ENCODE data around the gene ZKSCAN2. TPM values are rescaled to one million over a fixed set of nuclear protein-coding genes. Genes with fewer than 3 reads are reported as not detected.

Gene ZKSCAN2
- total RNA-seq, 1 donor = 7.3 TPM

DNA sequence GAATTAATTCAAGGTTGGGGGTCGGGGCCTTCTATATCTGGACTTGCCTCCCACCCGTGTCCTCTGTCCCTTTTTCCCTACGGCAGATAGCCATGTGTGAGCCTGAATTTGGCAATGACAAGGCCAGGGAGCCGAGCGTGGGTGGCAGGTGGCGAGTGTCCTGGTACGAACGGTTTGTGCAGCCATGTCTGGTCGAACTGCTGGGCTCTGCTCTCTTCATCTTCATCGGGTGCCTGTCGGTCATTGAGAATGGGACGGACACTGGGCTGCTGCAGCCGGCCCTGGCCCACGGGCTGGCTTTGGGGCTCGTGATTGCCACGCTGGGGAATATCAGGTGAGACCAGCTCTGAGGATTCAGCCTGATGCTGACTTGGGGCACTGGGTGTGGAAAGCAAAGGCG, 40.5 kb downstream of the ZKSCAN2 start:
- TF ChIP-seq, protein P1, sequence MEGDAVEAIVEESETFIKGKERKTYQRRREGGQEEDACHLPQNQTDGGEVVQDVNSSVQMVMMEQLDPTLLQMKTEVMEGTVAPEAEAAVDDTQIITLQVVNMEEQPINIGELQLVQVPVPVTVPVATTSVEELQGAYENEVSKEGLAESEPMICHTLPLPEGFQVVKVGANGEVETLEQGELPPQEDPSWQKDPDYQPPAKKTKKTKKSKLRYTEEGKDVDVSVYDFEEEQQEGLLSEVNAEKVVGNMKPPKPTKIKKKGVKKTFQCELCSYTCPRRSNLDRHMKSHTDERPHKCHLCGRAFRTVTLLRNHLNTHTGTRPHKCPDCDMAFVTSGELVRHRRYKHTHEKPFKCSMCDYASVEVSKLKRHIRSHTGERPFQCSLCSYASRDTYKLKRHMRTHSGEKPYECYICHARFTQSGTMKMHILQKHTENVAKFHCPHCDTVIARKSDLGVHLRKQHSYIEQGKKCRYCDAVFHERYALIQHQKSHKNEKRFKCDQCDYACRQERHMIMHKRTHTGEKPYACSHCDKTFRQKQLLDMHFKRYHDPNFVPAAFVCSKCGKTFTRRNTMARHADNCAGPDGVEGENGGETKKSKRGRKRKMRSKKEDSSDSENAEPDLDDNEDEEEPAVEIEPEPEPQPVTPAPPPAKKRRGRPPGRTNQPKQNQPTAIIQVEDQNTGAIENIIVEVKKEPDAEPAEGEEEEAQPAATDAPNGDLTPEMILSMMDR (IDR thresholded peaks at IDR 0.05; ENCODE audit: insufficient read depth, low read length) = no peak
- no peak overlapping the region for H3K4me3 ChIP-seq (ENCODE audit: low read depth, low read length)
- no peak for DNase-seq (ENCODE audit: low read depth)

GRCh38 chr16:25213709-25214397, 43.8 kb downstream of the ZKSCAN2 start:
- TF ChIP-seq, protein P1 (IDR thresholded peaks at IDR 0.05; ENCODE audit: insufficient read depth, low read length) = no peak
- no peak overlapping the region for H3K4me3 ChIP-seq (ENCODE audit: low read depth, low read length)
- no peak for DNase-seq (ENCODE audit: low read depth)

DNA sequence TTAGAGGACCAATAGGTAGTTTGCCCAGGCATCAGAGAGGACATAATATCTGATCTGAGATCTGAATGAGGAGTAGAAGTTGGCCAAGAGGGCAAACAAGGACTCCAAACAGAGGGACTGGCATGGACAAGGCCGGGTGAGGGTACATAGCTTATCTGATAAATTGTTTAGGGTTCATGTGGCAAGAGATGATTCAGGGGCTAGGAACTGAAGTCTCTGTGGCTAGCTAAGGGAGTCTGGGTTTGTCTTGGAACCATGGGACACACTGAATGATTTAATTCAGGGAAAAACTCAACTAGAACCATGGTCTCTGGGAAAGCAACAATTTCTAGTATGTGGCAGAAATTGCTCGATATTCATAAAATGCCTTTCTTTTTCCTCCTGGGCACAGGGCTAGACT, 45.0 kb downstream of the ZKSCAN2 start:
- no peak for DNase-seq (ENCODE audit: low read depth)
- H3K4me3 ChIP-seq (ENCODE audit: low read depth, low read length) = no peak overlapping the region
- TF ChIP-seq, protein P1 (IDR thresholded peaks at IDR 0.05; ENCODE audit: insufficient read depth, low read length) = no peak

DNA sequence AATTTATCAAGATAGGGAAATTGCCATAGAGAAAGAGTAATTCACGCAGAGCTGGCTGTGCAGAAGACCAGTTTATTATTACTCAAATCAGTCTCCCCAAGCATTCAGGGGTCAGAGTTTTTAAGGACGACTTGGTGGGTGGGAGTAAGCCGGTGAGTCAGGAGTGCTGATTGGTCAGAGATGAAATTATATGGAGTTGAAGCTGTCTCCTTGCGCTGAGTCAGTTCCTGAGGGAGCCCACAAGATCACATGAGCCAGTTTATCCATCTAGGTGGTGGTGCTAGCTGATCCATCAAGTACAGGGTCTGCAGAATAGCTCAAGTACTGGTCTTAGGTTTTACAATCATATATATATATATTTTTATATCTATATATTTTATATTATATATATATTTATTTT, 46.9 kb downstream of the ZKSCAN2 start:
- DNase-seq (ENCODE audit: low read depth) = peak; percentile 46
- no peak overlapping the region for H3K4me3 ChIP-seq (ENCODE audit: low read depth, low read length)
- TF ChIP-seq, protein P1 (IDR thresholded peaks at IDR 0.05; ENCODE audit: insufficient read depth, low read length) = no peak

DNA sequence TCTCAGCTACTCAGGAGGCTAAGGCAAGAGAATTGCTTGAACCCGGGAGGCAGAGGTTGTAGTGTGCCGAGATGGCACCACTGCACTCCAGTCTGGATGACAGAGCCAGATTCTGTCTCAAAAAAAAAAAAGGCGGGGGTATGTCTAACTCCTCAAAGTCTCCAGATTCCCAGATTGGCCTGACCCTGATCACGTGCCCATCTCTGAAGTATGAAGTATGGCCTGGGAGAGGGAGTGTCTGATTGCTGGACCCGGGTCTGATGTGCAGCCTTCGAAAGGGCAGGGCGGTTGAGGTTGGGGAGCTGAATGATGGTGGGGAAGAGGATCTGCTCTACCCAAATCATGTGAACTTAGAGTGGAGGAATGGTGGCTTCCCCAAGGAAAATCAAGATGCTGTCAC, 58.2 kb downstream of the ZKSCAN2 start:
- TF ChIP-seq, protein P1 (IDR thresholded peaks at IDR 0.05; ENCODE audit: insufficient read depth, low read length) = no peak
- no peak for DNase-seq (ENCODE audit: low read depth)
- H3K4me3 ChIP-seq (ENCODE audit: low read depth, low read length) = no peak overlapping the region

GRCh38 chr16:25198021-25198420, 59.6 kb downstream of the ZKSCAN2 start:
- TF ChIP-seq, protein P1 (IDR thresholded peaks at IDR 0.05; ENCODE audit: insufficient read depth, low read length) = no peak
- no peak overlapping the region for H3K4me3 ChIP-seq (ENCODE audit: low read depth, low read length)
- DNase-seq (ENCODE audit: low read depth) = no peak

All from fibroblast of the aortic adventitia (primary cell).